Measurements from ENCODE around the gene COL8A1. TPM values are rescaled to one million over a fixed set of nuclear protein-coding genes. Genes with fewer than 3 reads are reported as not detected.

COL8A1 gene
- total RNA-seq, 1 donor from 2014 or later, result 3.7 TPM

DNA sequence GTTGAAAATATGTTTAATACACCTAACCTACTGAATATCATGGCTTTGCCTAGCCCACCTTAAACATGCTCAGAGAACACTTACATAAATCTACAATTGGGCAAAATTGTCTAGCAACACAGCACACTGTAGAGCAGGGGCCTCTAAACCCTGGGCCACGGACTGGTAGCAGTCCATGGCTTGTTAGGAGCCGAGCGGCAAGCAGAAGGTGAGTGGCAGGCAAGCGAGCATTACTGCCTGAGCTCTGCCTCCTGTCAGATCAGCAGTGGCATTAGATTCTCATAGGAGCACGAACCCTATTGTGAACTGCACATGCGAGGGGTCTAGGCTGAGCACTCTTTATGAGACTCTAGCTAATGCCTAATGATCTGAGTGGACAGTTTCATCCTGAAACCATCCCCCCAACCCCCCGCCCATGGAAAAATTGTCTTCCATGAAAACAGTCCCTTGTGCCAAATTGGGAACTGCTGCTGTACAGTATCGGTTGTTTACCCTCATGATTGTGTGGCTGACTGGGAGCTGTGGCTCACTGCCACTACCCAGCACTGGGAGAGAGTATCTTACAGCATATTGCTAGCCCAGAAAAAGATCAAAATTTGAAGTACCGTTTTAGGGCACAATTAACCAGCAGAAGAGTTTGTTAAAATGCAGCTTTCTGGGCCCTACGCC lies 205.3 kb downstream of the COL8A1 start:
- DNase-seq (ENCODE audit: low spot score), result no peak

DNA sequence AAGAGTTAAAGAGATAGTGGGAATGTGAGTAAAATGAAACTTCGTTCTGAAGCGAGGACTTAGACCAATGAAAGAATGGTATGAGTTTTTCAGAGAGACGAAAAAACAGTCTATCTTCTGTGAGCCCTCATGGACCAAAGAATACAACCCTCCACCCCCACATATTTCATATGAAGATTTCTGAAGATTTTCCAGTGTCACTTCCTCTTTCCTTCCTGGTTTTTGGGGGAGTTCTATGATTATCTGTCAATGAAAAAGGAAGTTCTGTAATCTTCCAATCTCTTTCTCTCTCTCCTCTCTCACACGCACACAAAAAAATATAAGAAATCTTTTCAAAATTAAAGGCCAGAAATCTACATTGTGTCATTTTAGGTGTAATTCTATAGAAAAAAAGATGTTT lies 206.9 kb downstream of the COL8A1 start:
- DNase-seq (ENCODE audit: low spot score), result no peak

DNA sequence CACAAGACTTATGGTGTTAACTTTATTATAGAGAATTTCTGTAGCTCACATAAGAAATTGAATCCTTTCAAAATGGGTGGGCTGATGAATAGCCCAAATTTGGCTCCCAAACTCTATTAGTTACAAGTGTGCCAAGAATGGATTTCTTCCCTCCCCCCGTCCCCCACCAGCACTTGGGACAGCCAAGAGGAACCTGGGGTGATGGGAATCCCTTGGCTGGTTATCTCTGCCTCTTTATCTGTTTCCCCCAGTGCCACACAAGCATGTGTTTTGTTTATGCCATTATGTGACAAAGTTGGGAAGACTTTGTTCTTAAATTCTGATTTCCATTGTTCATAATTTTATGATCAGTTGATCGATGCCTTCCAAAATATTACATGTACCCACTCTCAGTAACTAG lies 207.6 kb downstream of the COL8A1 start:
- DNase-seq (ENCODE audit: low spot score), result no peak

DNA sequence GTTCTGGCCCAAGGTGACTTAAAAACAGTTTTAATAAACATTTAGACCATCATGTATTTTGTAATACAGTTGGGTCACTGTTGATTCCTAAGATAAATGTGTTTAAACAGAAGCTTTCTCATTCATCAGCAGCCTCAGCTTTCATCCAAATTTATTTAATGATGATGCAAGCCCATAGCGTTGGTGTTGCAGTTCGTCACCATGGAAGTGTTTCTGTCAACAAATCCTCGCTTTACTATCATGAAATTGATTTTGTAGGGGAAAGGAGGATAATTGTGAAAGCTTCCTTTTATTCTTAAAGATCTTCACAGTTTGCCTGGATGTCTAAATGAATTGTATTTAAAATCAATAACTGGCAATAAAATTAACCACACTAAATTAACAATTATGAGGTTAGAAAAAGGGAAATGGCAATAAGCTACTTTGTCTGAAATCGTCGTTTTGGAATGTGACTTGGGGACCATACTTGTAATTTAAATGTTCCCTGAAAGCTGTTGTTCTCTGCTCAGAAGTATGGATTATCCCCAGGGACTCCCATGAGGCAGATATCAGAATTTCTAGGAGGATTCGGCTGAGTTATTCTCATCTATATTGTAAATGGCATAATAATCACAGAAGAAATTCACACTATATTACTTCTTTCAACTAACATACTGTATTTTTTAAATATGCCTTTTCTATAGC lies 208.2 kb downstream of the COL8A1 start:
- DNase-seq (ENCODE audit: low spot score), result no peak

DNA sequence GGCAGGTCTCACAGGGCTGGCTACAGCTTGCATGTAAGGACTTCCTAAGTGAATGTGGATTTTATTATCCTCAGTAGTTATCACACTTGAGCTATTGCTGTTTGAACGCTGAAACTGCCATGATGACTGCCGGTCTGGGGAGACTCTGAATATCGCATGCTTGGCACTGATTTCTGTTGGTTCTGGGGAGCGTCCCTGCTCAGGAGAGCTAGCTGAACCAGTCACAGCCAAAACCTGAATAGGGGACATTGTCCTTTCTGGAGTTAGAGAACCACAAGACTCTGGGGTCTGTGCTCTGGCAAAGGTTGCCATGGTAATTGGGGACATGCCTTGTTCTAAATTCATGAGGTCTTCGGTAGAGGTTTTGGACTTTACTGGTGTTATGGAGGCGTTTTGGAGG lies 210.0 kb downstream of the COL8A1 start:
- no peak for DNase-seq (ENCODE audit: low spot score)

Other genes starting within 250 kb of the COL8A1 start
- gene CMSS1, start 179.3 kb downstream of the COL8A1 start, total RNA-seq, result 18.2 TPM